ENCODE results near the gene NT5DC1.

The NT5DC1 gene

GRCh38 chr6:116062496-116062895, 38.2 kb upstream of the NT5DC1 start:
- no peak for DNase-seq (ENCODE audit: low read depth)
- TF ChIP-seq CTCF (conservative IDR thresholded peaks at IDR 0.05; ENCODE audit: low read length) = no peak
- no peak overlapping the region for H3K4me3 ChIP-seq (ENCODE audit: low read length)

GRCh38 chr6:116064666-116065065, 36.0 kb upstream of the NT5DC1 start:
- H3K4me3 ChIP-seq (ENCODE audit: low read length) = no peak overlapping the region

GRCh38 chr6:116066789-116067188, 33.9 kb upstream of the NT5DC1 start:
- H3K4me3 ChIP-seq (ENCODE audit: low read length) = no peak overlapping the region
- TF ChIP-seq CTCF (conservative IDR thresholded peaks at IDR 0.05; ENCODE audit: low read length) = no peak
- no peak for DNase-seq (ENCODE audit: low read depth)

More at GRCh38 chr6:116064666-116065065, 36.0 kb upstream of the NT5DC1 start:
- no peak for TF ChIP-seq CTCF (conservative IDR thresholded peaks at IDR 0.05; ENCODE audit: low read length)
- DNase-seq (ENCODE audit: low read depth) = no peak

GRCh38 chr6:116070101-116070500, 30.6 kb upstream of the NT5DC1 start:
- no peak for DNase-seq (ENCODE audit: low read depth)
- no peak overlapping the region for H3K4me3 ChIP-seq (ENCODE audit: low read length)
- no peak for TF ChIP-seq CTCF (conservative IDR thresholded peaks at IDR 0.05; ENCODE audit: low read length)

- H3K4me3 ChIP-seq (ENCODE audit: low read length) = no peak overlapping the region
- TF ChIP-seq CTCF (conservative IDR thresholded peaks at IDR 0.05; ENCODE audit: low read length) = no peak
- DNase-seq (ENCODE audit: low read depth) = no peak
Observed at GRCh38 chr6:116070616-116071389, 29.9 kb upstream of the NT5DC1 start.

- DNase-seq (ENCODE audit: low read depth) = no peak
- TF ChIP-seq CTCF (conservative IDR thresholded peaks at IDR 0.05; ENCODE audit: low read length) = no peak
- no peak overlapping the region for H3K4me3 ChIP-seq (ENCODE audit: low read length)
Observed at GRCh38 chr6:116072368-116072767, 28.3 kb upstream of the NT5DC1 start.

- no peak for TF ChIP-seq CTCF (conservative IDR thresholded peaks at IDR 0.05; ENCODE audit: low read length)
- H3K4me3 ChIP-seq (ENCODE audit: low read length) = no peak overlapping the region
- peak; percentile 40 for DNase-seq (ENCODE audit: low read depth)
Observed at GRCh38 chr6:116073765-116074440, 26.8 kb upstream of the NT5DC1 start.

Measured in AG10803 (cell line).